OCI-LY7 (cell line): ENCODE results near the gene PTRH1. TPM values are rescaled to one million over a fixed set of nuclear protein-coding genes. Genes with fewer than 3 reads are reported as not detected.

Experiments used
- BruUV-seq: library from RNA; stranded (reverse); fragments of 400-500 nt; replicated peaks from 2 replicates; lab custom pipeline; 2021; lab: Mats Ljungman, UMichigan
- CTCF ChIA-PET: fragments of 300-600 bp; sonication (Branson Sonifier 250); formaldehyde crosslinking; loops from one replicate; lab custom pipeline; 2022; ENCODE audit warnings: antibody characterized with exemption; ENCODE audit not compliant: unreplicated experiment; lab: Charles Lee
- POLR2A ChIA-PET: fragments of 300-600 bp; sonication (Branson Sonifier 250); formaldehyde crosslinking; loops from one replicate; lab custom pipeline; 2022; ENCODE audit warnings: antibody characterized with exemption; lab: Charles Lee
- DNase-seq: peaks from one replicate; pipeline ENCODE4 v3.0.0-alpha.2; 2015; ENCODE audit warnings: low spot score
- H2AFZ ChIP-seq: fragments of 200-600 bp; sonication (generic), shearing (Covaris generic); 2 replicates; pipeline ENCODE4 v1.6.1; 2014; ENCODE audit warnings: mild to moderate bottlenecking, antibody characterized with exemption, low read length, moderate library complexity
- H3K27ac ChIP-seq: fragments of 200-600 bp; sonication (generic); 2 replicates; pipeline ENCODE4 v1.5.1; 2014; ENCODE audit warnings: mixed run types, low read depth, mild to moderate bottlenecking, moderate library complexity, low read length, inconsistent platforms; ENCODE audit not compliant: poor library complexity, severe bottlenecking
- H3K36me3 ChIP-seq: fragments of 200-600 bp; sonication (generic); 2 replicates; pipeline ENCODE4 v1.6.1; 2014; ENCODE audit warnings: mild to moderate bottlenecking, antibody characterized with exemption, low read length, moderate library complexity, mixed read lengths; ENCODE audit not compliant: insufficient read depth
- H3K4me1 ChIP-seq: fragments of 200-600 bp; sonication (generic); 2 replicates; pipeline ENCODE4 v1.5.1; 2014; ENCODE audit warnings: mild to moderate bottlenecking, low read length; ENCODE audit not compliant: insufficient read depth, poor library complexity, severe bottlenecking
- H3K4me2 ChIP-seq: fragments of 200-600 bp; sonication (generic); 2 replicates; pipeline ENCODE4 v1.6.1; 2014; ENCODE audit warnings: mild to moderate bottlenecking, low read length
- H3K4me3 ChIP-seq: fragments of 200-600 bp; sonication (generic); 2 replicates; pipeline ENCODE4 v1.5.1; 2014; ENCODE audit warnings: mild to moderate bottlenecking, low read depth, low read length; ENCODE audit not compliant: poor library complexity, severe bottlenecking
- H3K79me2 ChIP-seq: fragments of 200-600 bp; sonication (generic); 2 replicates; pipeline ENCODE4 v1.6.1; 2016; ENCODE audit warnings: low read depth, mild to moderate bottlenecking, low read length, moderate library complexity, mixed read lengths; ENCODE audit not compliant: insufficient read depth
- H3K9me2 ChIP-seq: fragments of 200-600 bp; sonication (generic); 2 replicates; pipeline ENCODE4 v1.6.1; 2016; ENCODE audit warnings: mild to moderate bottlenecking, low read length, mixed read lengths; ENCODE audit not compliant: insufficient read depth
- H3K9me3 ChIP-seq: fragments of 200-600 bp; sonication (generic); 2 replicates; pipeline ENCODE4 v1.6.1; 2014; ENCODE audit warnings: mild to moderate bottlenecking, mixed run types, low read length, mixed read lengths
- H4K20me1 ChIP-seq: fragments of 200-600 bp; sonication (generic); 2 replicates; pipeline ENCODE4 v1.6.1; 2014; ENCODE audit warnings: mild to moderate bottlenecking, antibody characterized with exemption, low read length, moderate library complexity, mixed read lengths; ENCODE audit not compliant: insufficient read depth
- CTCF ChIP-seq: fragments of 200-600 bp; sonication (generic); conservative IDR thresholded peaks from 2 replicates; pipeline ENCODE4 v1.5.1; 2014; ENCODE audit warnings: mild to moderate bottlenecking, antibody characterized with exemption, low read length, moderate library complexity, mixed read lengths
- EZH2phosphoT487 ChIP-seq: fragments of 200-600 bp; sonication (generic); IDR thresholded peaks from 2 replicates; pipeline ENCODE4 v1.6.1; 2018; ENCODE audit warnings: low read depth, borderline replicate concordance, mild to moderate bottlenecking, mixed run types, antibody characterized with exemption, low read length, moderate library complexity, mixed read lengths
- intact Hi-C: fragments of 100-400 bp; cut with micrococcal nuclease; formaldehyde crosslinking; loops from one replicate; pipeline ENCODE4 v1.10.0; 2022; ENCODE audit not compliant: unreplicated experiment
- total RNA-seq, 2 experiments: library from RNA; depleted of rRNA in 1 of 2; stranded (reverse); fragments of >200 nt in 1 of 2; shearing (Covaris generic) in 1 of 2; gene quantifications; 2 replicates each; pipeline ENCODE4 v1.2.3, GENCODE V29; 2014 to 2022

PTRH1 gene
- total RNA-seq, 2 experiments from 2014 or later: 8.9 to 11.1 TPM

- Histone ChIP-seq H3K4me3 (no peak overlapping the region), H2AFZ (no peak overlapping the region), H3K4me1 (peaks cover 10% of the 10 kb centered on the region), H3K9me3 (no peaks in the 10 kb centered on the region), H3K36me3 (no peaks in the 10 kb centered on the region), H4K20me1 (no peaks in the 10 kb centered on the region), H3K9me2 (no peaks in the 10 kb centered on the region), H3K79me2 (no peaks in the 10 kb centered on the region), H3K4me2 (no peak overlapping the region), H3K27ac (no peak overlapping the region)
- ChIA-PET CTCF (interaction anchor here (0.5 kb wide), 1 partner anchor 9 kb away, joined by 3 read pairs; no protein-coding TSS in a partner anchor), POLR2A (no interaction called here)
- no TSS peak for BruUV-seq
- intact Hi-C loops: no loop called here
- no peak for DNase-seq
- TF ChIP-seq CTCF: no peak
- no peak for TF ChIP-seq EZH2phosphoT487
These were observed 12.0 kb downstream of the PTRH1 start for GRCh38 chr9:127703289-127703946.

- ChIA-PET CTCF (no interaction called here), POLR2A (no interaction called here)
- Histone ChIP-seq H2AFZ (no peak overlapping the region), H3K4me1 (no peaks in the 10 kb centered on the region), H3K9me2 (no peaks in the 10 kb centered on the region), H3K79me2 (no peaks in the 10 kb centered on the region), H3K4me2 (no peak overlapping the region), H3K27ac (no peak overlapping the region), H3K36me3 (no peaks in the 10 kb centered on the region), H3K9me3 (no peaks in the 10 kb centered on the region), H4K20me1 (no peaks in the 10 kb centered on the region), H3K4me3 (no peak overlapping the region)
- BruUV-seq: no TSS peak
- no peak for DNase-seq
- TF ChIP-seq CTCF (no peak), EZH2phosphoT487 (no peak)
- intact Hi-C loops: no loop called here
These were observed 14.7 kb downstream of the PTRH1 start for GRCh38 chr9:127700594-127701255.

- no peak overlapping the region for H3K27ac ChIP-seq
- no peak overlapping the region for H3K4me3 ChIP-seq
- no peaks in the 10 kb centered on the region for H3K9me3 ChIP-seq
- no peak overlapping the region for H3K4me2 ChIP-seq
- intact Hi-C loops: no loop called here
- no TSS peak for BruUV-seq
- H2AFZ ChIP-seq: peak overlapping the region; percentile 83; the same call in 1 of the 2 replicates
- H3K36me3 ChIP-seq: no peaks in the 10 kb centered on the region
- ChIA-PET POLR2A (no interaction called here), CTCF (no interaction called here)
- TF ChIP-seq EZH2phosphoT487: no peak
- TF ChIP-seq CTCF: no peak
- no peaks in the 10 kb centered on the region for H3K79me2 ChIP-seq
- no peaks in the 10 kb centered on the region for H3K9me2 ChIP-seq
- H4K20me1 ChIP-seq: no peaks in the 10 kb centered on the region
- DNase-seq: no peak
- no peaks in the 10 kb centered on the region for H3K4me1 ChIP-seq
These were observed 15.3 kb downstream of the PTRH1 start for GRCh38 chr9:127700140-127700539.
